ENCODE data around the gene ZNF70. TPM values are rescaled to one million over a fixed set of nuclear protein-coding genes. Genes with fewer than 3 reads are reported as not detected.

The ZNF70 gene
- total RNA-seq, 2 donors from 2014 or later, result 2.8 to 3.5 TPM

GRCh38 chr22:23782252-23782651 lies 31.3 kb upstream of the ZNF70 start:
- no peak overlapping the region for H3K9ac ChIP-seq (ENCODE audit: low read depth in 2 of 2, low read length in 2 of 2)
- DNase-seq, result no peak
- no peak for TF ChIP-seq CTCF (IDR thresholded peaks at IDR 0.05)
- H3K4me1 ChIP-seq, result no peaks in the 10 kb centered on the region
- H3K36me3 ChIP-seq, result no peaks in the 10 kb centered on the region
- H3K27ac ChIP-seq, result no peak overlapping the region
- intact Hi-C loops (cut with DNase I), result no loop called here
- H3K9me3 ChIP-seq, result no peaks in the 10 kb centered on the region
- H3K27me3 ChIP-seq, result no peaks in the 10 kb centered on the region
- H3K4me3 ChIP-seq, result no peak overlapping the region

DNA sequence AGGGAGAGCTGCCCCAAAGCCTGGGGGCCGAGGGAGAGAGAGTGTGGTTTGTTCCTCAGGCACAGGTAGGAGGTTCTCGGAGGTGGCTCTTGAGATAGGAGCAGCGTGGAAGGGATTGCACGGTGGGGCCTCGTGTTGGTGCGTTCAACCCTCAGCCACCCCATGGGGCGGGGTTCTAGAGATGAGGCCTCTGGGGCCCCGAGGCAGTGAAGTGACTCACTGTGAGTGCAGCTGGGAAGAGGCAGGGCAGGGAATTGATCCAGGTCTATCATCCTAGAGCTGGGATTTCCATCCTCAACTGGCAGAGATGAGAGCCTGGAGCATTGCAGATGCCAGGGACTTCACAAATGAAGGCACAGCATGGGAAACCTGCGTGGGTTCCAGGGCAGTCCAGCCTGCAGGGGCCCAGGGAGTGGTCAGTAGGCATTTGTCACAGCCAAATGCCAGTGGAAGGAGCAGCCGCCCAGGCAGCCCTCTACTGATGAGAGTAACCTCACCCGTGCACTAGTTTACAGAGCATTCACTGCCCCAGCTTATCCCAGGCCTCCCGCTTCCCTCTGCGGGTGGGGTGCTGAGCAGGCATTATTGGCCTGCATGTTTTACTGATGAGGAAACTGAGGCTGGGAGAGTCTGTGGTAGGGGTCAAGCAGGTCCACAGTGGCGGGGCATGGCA lies 30.7 kb upstream of the ZNF70 start:
- no peak for TF ChIP-seq CTCF (IDR thresholded peaks at IDR 0.05)
- Histone ChIP-seq H3K36me3 (no peaks in the 10 kb centered on the region), H3K4me3 (no peak overlapping the region), H3K27ac (no peak overlapping the region), H3K9me3 (no peaks in the 10 kb centered on the region), H3K27me3 (no peaks in the 10 kb centered on the region), H3K4me1 (no peaks in the 10 kb centered on the region), H3K9ac (ENCODE audit: low read depth in 2 of 2, low read length in 2 of 2) (no peak overlapping the region)
- intact Hi-C loops (cut with DNase I), result no loop called here
- no peak for DNase-seq

- TF ChIP-seq CTCF (IDR thresholded peaks at IDR 0.05), result no peak
- DNase-seq, result no peak
- H3K9ac ChIP-seq (ENCODE audit: low read depth in 2 of 2, low read length in 2 of 2), result no peak overlapping the region
- intact Hi-C loops (cut with DNase I), result no loop called here
- no peak overlapping the region for H3K4me3 ChIP-seq
- H3K36me3 ChIP-seq, result no peaks in the 10 kb centered on the region
- no peaks in the 10 kb centered on the region for H3K27me3 ChIP-seq
- no peak overlapping the region for H3K27ac ChIP-seq
- no peaks in the 10 kb centered on the region for H3K4me1 ChIP-seq
- H3K9me3 ChIP-seq, result no peaks in the 10 kb centered on the region
Measured at GRCh38 chr22:23781065-23781464, 30.2 kb upstream of the ZNF70 start.

DNA sequence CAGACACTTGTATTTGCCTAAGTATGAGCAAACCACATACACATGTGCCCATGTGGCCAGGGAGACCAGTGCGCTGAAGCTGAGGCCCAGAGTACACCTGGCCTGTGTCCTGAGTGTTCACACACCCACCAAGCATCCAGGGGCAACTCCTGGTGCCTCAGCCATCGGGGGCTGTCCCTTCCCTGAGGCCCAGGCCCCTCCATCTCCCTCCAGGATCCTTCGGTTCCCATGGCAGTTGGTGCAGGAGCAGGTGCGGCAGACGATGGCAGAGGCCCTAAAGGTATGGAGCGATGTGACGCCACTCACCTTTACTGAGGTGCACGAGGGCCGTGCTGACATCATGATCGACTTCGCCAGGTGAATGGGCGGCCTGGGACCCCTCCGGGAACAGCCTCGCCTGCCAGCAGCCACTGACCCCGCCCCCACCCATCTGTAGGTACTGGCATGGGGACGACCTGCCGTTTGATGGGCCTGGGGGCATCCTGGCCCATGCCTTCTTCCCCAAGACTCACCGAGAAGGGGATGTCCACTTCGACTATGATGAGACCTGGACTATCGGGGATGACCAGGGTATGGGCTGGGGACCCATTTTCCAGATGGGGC lies 29.3 kb upstream of the ZNF70 start:
- H3K9ac ChIP-seq (ENCODE audit: low read depth in 2 of 2, low read length in 2 of 2), result no peak overlapping the region
- intact Hi-C loops (cut with DNase I), result no loop called here
- no peaks in the 10 kb centered on the region for H3K9me3 ChIP-seq
- no peak overlapping the region for H3K4me3 ChIP-seq
- H3K4me1 ChIP-seq, result no peaks in the 10 kb centered on the region
- no peak for DNase-seq
- no peaks in the 10 kb centered on the region for H3K27me3 ChIP-seq
- no peaks in the 10 kb centered on the region for H3K36me3 ChIP-seq
- no peak overlapping the region for H3K27ac ChIP-seq
- no peak for TF ChIP-seq CTCF (IDR thresholded peaks at IDR 0.05)

- H3K9me3 ChIP-seq, result no peaks in the 10 kb centered on the region
- H3K4me3 ChIP-seq, result no peak overlapping the region
- H3K27me3 ChIP-seq, result no peaks in the 10 kb centered on the region
- no peaks in the 10 kb centered on the region for H3K36me3 ChIP-seq
- H3K27ac ChIP-seq, result no peak overlapping the region
- H3K4me1 ChIP-seq, result no peaks in the 10 kb centered on the region
- intact Hi-C loops (cut with DNase I), result no loop called here
- H3K9ac ChIP-seq (ENCODE audit: low read depth in 2 of 2, low read length in 2 of 2), result no peak overlapping the region
- no peak for DNase-seq
- no peak for TF ChIP-seq CTCF (IDR thresholded peaks at IDR 0.05)
Measured at GRCh38 chr22:23779731-23780130, 28.8 kb upstream of the ZNF70 start.

All from colonic mucosa (tissue), 4 donors.